ENCODE data around the gene C6orf136.

- TF ChIP-seq POLR2A (IDR thresholded peaks at IDR 0.05; ENCODE audit: low read length) (no peak), JUNB (IDR thresholded peaks at IDR 0.05) (no peak), EP300 (IDR thresholded peaks at IDR 0.05) (no peak), RAD21 (conservative IDR thresholded peaks at IDR 0.05 in 1 of 2, IDR thresholded peaks at IDR 0.05 in 1 of 2) (no peak)
- TF ChIP-seq, protein P1, sequence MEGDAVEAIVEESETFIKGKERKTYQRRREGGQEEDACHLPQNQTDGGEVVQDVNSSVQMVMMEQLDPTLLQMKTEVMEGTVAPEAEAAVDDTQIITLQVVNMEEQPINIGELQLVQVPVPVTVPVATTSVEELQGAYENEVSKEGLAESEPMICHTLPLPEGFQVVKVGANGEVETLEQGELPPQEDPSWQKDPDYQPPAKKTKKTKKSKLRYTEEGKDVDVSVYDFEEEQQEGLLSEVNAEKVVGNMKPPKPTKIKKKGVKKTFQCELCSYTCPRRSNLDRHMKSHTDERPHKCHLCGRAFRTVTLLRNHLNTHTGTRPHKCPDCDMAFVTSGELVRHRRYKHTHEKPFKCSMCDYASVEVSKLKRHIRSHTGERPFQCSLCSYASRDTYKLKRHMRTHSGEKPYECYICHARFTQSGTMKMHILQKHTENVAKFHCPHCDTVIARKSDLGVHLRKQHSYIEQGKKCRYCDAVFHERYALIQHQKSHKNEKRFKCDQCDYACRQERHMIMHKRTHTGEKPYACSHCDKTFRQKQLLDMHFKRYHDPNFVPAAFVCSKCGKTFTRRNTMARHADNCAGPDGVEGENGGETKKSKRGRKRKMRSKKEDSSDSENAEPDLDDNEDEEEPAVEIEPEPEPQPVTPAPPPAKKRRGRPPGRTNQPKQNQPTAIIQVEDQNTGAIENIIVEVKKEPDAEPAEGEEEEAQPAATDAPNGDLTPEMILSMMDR (IDR thresholded peaks at IDR 0.05) = no peak
These were observed 3.3 kb upstream of the C6orf136 start for GRCh38 chr6:30643656-30644055.
